ENCODE measurements around the gene TIPARP. TPM values are rescaled to one million over a fixed set of nuclear protein-coding genes. Genes with fewer than 3 reads are reported as not detected.

Gene TIPARP
- total RNA-seq, 2 experiments from 2014 or later: 21.9 to 22.9 TPM

GRCh38 chr3:156751461-156752025, 77.2 kb downstream of the TIPARP start:
- CTCF ChIA-PET: interaction anchor here (0.7 kb wide), 1 partner anchor 22 kb away, joined by 3 read pairs; no protein-coding TSS in a partner anchor

More at GRCh38 chr3:156751461-156752025, 77.2 kb downstream of the TIPARP start:
- POLR2A ChIA-PET: interaction anchor here (0.5 kb wide), 1 partner anchor 1306 kb away, joined by 3 read pairs; no protein-coding TSS in a partner anchor

Other genes with a start within 250 kb of the TIPARP start
- 100 to 1,000 TPM; 182 to 191 TPM for gene SSR3, start 119.5 kb upstream of the TIPARP start, total RNA-seq
- gene LEKR1, start 151.8 kb downstream of the TIPARP start, total RNA-seq: under 1 TPM; 0.40 to 0.48 TPM

All from activated CD8-positive, alpha-beta memory T cell treated with anti-CD3 and anti-CD28 coated beads for 36 hours (primary cell).